Activated T-cell treated with anti-CD3 and anti-CD28 coated beads, Interleukin-2, amount 50 U/mL, for 4 hours (primary cell): ENCODE measurements around the gene CNPY1. TPM values are rescaled to one million over a fixed set of nuclear protein-coding genes. Genes with fewer than 3 reads are reported as not detected.
A peak's percentile ranks its signal among the peaks of the same experiment; 100 is the strongest.

ENCODE experiments used
- ATAC-seq, 2 donors: fragments of 200-7000 bp; cut with Tn5 transposase; one replicate each; pipeline ENCODE4 v1.10.0; 2021
- DNase-seq: peaks from one replicate; pipeline ENCODE4 v3.0.0-alpha.2; 2020
- H3K27me3 Mint-ChIP-seq: one replicate; pipeline ENCODE4 v1.8.0; 2021; ENCODE audit warnings: low read depth, mixed read lengths
- H3K36me3 Mint-ChIP-seq: one replicate; pipeline ENCODE4 v1.8.0; 2022; ENCODE audit warnings: mixed read lengths; ENCODE audit not compliant: insufficient read depth
- H3K4me1 Mint-ChIP-seq: one replicate; pipeline ENCODE4 v1.8.0; 2021; ENCODE audit warnings: low read depth, mixed read lengths
- H3K4me3 Mint-ChIP-seq: one replicate; pipeline ENCODE4 v1.8.0; 2021; ENCODE audit warnings: mild to moderate bottlenecking, moderate library complexity, mixed read lengths
- H3K9me3 Mint-ChIP-seq: one replicate; pipeline ENCODE4 v1.8.0; 2021; ENCODE audit warnings: mixed read lengths
- total RNA-seq, 3 donors: library from RNA; stranded (reverse); gene quantifications; one replicate each; pipeline ENCODE4 v1.2.1, GENCODE V29; 2021

CNPY1 gene
- total RNA-seq, 3 donors from 2014 or later = not detected

DNA sequence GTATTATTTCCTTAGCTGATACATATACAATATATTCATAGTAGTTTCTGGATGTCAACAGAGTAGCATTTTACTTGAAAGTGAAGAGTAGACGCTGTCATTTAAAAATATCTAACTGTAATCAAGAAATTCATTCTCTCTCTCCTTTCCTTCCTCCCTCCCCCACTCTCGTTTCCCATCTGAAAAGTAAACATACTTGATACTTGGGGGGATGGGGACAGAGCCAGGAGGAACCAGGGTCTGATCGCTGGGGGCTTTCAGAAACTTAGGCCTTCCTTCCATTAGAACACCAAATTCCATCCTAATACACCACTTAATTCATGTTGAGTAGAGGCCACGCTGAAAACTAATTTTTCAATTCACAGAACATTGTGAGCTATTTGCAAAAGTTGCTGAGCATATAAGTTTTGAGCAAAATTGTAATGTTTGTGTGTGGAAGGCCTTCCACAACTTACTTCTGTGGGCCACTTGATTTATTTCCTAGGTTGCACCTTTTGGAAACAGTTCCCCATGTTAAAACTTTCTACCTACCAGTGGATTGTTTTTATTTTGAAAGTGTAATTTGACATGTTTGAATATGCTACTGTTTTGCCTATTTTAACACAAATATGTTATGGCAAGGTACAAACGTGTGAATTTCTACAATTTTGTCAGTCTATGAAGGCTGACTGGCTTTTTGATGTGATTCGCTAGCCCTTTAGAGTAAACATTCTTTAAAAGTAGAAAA lies 35.2 kb downstream of the CNPY1 start:
- Mint-ChIP-seq H3K9me3 (no peaks in the 10 kb centered on the region), H3K4me1 (peaks cover 12% of the 10 kb centered on the region), H3K36me3 (no peaks in the 10 kb centered on the region), H3K4me3 (no peak overlapping the region), H3K27me3 (peaks cover 81% of the 10 kb centered on the region)
- ATAC-seq = no peak
- DNase-seq = no peak

DNA sequence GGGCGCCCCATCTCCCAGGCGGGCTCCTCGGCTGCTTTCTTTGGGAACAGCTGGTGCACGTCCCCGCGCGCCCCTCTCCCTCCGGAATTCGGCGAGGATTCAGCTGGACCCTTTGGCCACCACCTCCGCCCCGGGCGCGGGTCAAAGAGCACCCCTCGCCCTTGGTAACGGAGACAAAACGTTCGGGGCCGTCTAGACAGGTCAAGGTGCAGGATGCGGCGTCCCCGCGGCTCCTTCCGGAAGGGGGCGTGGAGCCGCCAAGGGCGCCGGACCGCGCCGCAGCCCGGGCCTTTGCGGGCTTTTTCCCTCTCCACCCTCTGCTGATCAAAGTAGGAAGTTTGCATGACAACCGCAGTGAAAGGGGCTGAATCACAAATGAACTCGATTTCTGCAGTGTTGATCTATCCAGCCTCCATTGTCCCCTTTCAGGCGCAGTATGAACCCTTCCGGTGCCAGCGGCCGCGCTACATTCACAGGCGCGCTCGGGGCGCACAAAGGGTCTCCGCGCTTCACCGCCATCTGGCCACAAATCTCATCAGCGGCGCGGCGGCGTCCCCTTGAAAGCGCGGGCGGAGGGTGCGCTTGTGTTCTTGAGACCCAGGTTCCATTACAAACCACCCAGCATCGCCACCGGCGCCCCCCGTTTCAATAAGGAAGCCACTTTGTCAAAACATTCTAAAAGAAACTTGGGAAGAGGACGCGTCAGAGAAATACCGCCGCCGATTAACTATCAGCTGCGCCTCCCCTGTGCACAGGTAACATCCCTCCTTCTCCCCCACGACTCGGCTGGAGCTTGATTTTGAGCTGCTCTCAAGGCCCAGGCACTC lies 36.4 kb downstream of the CNPY1 start:
- H3K4me1 Mint-ChIP-seq = peaks cover 16% of the 10 kb centered on the region
- peak in 1 of 2 donors; percentile 38 for ATAC-seq
- peak overlapping the region; percentile 50 for H3K4me3 Mint-ChIP-seq
- no peaks in the 10 kb centered on the region for H3K36me3 Mint-ChIP-seq
- H3K27me3 Mint-ChIP-seq = peaks cover 81% of the 10 kb centered on the region
- no peaks in the 10 kb centered on the region for H3K9me3 Mint-ChIP-seq
- no peak for DNase-seq

- H3K9me3 Mint-ChIP-seq = no peaks in the 10 kb centered on the region
- ATAC-seq (no peak), DNase-seq (no peak)
- peaks cover 84% of the 10 kb centered on the region for H3K27me3 Mint-ChIP-seq
- no peaks in the 10 kb centered on the region for H3K36me3 Mint-ChIP-seq
- H3K4me3 Mint-ChIP-seq = no peak overlapping the region
- peaks cover 16% of the 10 kb centered on the region for H3K4me1 Mint-ChIP-seq
These were observed 37.0 kb downstream of the CNPY1 start for GRCh38 chr7:155509359-155509724.

DNA sequence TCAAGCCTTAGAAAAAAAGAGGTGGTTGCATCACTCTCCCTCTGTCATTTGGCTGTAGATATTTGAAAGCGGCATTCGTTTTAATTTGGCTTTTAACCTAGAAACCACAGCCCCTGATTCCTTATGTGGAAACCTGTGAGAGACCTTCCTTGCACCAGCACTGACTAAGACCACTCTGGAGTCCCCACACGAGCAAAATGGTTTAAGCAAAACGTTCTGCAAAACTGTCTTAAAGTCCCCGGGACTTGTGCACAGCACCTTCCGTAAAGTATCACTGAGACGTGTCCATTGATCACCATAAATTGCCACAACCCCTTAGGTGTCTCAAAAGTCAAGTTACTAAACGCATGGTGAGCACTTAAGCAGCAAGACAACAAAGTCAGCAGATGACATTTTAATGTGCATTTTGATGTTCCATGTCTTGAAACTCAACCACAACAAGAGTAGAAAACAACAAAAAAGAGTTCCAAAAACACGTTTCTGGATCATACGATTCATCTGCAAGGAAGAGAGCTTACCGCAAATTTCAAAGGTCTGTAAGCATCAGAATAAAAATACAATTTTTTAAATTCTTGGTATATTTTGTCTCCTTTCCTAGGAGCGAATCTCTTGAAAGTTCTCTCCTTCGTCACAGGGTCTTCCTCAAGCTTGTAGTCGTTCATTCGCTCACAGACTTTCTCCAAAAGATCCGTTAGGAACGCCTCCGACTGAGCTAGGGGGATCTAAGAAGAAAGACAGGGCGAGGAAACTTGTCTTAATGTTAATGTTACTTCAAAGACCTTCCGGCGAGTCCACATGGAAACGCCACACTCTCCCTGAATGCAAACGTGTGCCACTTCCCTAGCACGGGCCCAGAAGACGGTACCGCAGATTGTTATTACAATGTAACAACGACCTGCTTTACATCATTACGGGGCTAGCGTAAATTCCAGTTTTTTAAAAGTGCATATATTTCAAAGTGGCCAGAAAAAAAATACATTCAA lies 37.7 kb downstream of the CNPY1 start:
- peaks cover 16% of the 10 kb centered on the region for H3K4me1 Mint-ChIP-seq
- no peaks in the 10 kb centered on the region for H3K36me3 Mint-ChIP-seq
- no peak overlapping the region for H3K4me3 Mint-ChIP-seq
- DNase-seq (no peak), ATAC-seq (no peak)
- no peaks in the 10 kb centered on the region for H3K9me3 Mint-ChIP-seq
- H3K27me3 Mint-ChIP-seq = peaks cover 83% of the 10 kb centered on the region

- no peak for DNase-seq
- peaks cover 86% of the 10 kb centered on the region for H3K27me3 Mint-ChIP-seq
- H3K9me3 Mint-ChIP-seq = no peaks in the 10 kb centered on the region
- no peak overlapping the region for H3K4me3 Mint-ChIP-seq
- peaks cover 16% of the 10 kb centered on the region for H3K4me1 Mint-ChIP-seq
- no peaks in the 10 kb centered on the region for H3K36me3 Mint-ChIP-seq
- no peak for ATAC-seq
These were observed 38.8 kb downstream of the CNPY1 start for GRCh38 chr7:155507576-155507975.

DNA sequence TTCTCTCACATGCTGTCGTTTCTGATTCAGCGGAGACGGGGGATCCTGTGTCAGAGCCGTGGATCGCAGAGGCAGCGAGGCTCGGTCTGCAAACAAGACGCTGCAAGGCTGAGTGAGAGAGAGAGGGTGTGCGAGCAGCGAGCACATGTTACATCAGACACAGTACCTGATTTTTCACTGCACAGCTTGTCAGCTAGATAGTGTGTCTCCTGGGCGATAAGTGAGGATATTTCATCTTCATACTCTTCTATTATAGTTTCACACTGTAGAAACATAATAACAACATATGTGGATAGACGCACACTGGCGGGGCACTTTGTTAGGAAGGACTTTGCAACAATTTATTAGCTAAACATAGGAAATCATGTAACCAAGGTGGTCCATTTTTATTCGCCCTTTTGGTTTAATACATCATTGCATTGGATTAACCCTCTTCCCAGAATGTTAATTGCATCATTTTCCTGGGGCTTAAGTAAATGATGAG lies 39.5 kb downstream of the CNPY1 start:
- ATAC-seq (peak in 1 of 2 donors; percentile 51), DNase-seq (no peak)
- H3K4me1 Mint-ChIP-seq = peaks cover 16% of the 10 kb centered on the region
- H3K27me3 Mint-ChIP-seq = peaks cover 83% of the 10 kb centered on the region
- H3K36me3 Mint-ChIP-seq = no peaks in the 10 kb centered on the region
- no peaks in the 10 kb centered on the region for H3K9me3 Mint-ChIP-seq
- H3K4me3 Mint-ChIP-seq = no peak overlapping the region

- ATAC-seq = no peak
- Mint-ChIP-seq H3K27me3 (peaks cover 84% of the 10 kb centered on the region), H3K4me1 (peaks cover 15% of the 10 kb centered on the region), H3K9me3 (no peaks in the 10 kb centered on the region), H3K4me3 (no peak overlapping the region), H3K36me3 (no peaks in the 10 kb centered on the region)
- DNase-seq = no peak
These were observed 41.0 kb downstream of the CNPY1 start for GRCh38 chr7:155505422-155505793.

DNA sequence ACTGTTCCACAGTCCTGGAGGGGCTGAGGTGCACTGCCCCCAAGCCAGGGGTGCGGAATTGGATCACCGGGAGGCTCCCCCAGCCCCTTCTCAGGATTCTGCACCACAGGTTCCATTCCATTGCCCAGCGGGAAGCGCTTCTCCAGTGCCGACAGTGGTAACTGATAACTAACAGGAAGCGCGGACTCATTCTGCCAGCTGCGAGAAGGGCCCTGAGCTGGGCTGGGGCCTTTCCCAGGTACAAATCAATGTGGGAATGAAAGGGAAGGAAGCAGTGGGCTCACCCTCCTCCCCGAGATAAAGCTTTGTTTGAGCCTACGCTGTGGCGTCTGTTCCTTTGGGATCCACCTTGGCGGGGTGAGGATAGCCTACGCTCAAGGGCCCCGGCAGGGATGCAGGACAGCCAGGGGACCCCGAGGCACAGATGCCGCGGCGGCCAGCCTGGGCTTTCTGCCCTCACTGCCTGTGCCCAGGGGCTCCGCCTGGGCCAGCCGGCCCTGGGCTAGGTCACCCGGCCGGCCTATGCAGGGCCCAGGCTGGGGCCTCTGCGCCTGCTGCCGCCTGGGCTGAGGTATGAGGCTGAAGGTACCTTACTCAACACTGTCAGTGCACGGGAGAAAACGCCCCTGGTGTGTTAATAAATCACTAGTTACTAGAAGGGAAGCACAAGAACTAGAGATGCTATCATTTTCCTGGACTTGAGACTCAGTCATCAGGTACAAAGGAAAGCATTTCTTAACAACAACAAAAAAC lies 49.0 kb downstream of the CNPY1 start:
- Mint-ChIP-seq H3K27me3 (peaks cover 50% of the 10 kb centered on the region), H3K9me3 (no peaks in the 10 kb centered on the region), H3K4me1 (no peaks in the 10 kb centered on the region), H3K36me3 (no peaks in the 10 kb centered on the region), H3K4me3 (no peak overlapping the region)
- DNase-seq (no peak), ATAC-seq (no peak)

DNA sequence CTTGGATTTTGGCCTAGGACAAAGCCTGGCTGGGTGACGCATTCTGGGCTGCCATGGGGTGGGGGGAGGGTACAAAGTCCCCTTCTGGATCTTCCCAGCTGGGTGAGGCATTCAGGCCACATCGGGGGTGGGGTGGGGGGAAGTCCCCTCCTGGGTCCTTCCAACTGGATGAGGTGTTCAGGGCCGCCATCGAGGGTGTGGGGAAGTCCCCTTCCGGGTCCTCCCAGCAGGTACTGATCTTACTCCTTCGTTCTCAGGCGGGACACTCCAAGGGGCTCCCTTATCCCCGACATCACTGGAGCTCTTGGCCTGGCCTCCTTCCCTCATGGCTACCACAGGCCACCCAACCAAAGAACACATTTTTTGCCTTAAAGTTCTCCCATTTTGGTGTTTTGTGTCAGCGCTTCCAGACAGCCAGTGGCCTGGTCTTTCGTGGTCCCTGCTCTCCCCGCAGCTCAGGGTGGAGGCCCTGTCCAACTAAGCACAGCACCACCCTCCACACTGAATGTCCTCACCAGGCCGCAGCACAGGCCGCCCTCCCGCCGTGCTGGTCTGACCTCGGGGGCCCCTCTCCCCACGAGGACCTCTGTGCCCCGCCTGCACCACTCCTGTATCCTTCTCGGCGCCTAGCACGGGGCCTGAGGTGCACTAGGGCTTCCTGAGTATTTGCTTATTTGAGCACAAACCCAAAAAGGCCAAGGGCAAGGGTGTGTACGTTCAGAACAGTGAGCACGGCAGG lies 49.9 kb downstream of the CNPY1 start:
- ATAC-seq (no peak), DNase-seq (no peak)
- peaks cover 53% of the 10 kb centered on the region for H3K27me3 Mint-ChIP-seq
- H3K36me3 Mint-ChIP-seq = no peaks in the 10 kb centered on the region
- no peaks in the 10 kb centered on the region for H3K9me3 Mint-ChIP-seq
- no peak overlapping the region for H3K4me3 Mint-ChIP-seq
- peaks cover 5% of the 10 kb centered on the region for H3K4me1 Mint-ChIP-seq

DNA sequence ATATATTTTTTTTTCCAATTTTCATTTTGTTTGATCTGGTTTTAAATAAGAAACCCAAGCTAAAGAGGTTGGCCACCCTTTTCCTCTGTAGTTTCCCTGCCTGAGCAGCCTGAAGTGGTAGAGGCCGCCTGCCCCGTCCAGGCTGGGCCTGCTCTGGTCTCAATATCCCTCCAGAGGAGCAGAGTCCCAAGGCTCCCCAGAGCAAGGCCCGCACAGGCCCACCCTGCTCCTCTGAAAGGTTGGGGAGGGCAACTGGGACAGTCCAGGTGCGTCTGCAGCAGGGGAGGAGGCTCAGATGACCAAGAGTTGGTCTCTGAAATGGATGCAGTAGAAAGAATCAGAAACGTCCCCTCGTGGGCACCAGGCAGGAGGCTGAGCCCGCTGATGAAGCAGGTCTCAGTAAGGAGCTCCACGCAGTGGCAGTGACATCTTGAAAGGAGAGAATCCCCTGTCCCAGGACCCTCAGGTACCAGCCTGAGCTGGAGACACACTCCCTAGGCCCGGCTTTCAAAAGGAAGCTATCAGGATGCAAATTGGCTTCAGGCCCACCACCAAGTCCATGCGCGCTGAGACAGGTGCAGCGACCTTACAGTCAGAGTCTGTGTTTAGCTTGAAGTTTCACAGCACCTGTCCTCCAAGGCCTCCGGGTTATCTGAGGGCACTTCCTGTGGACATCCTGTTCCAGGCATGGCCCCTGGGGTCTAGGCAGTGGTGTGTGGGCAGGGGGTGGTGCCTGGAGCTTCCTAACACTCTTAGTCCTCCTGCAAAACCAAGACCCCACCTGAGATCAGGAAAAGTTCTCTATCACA lies 50.7 kb downstream of the CNPY1 start:
- no peak for DNase-seq
- Mint-ChIP-seq H3K9me3 (no peaks in the 10 kb centered on the region), H3K4me1 (peaks cover 12% of the 10 kb centered on the region), H3K27me3 (peaks cover 52% of the 10 kb centered on the region), H3K36me3 (no peaks in the 10 kb centered on the region), H3K4me3 (no peak overlapping the region)
- ATAC-seq = no peak

DNA sequence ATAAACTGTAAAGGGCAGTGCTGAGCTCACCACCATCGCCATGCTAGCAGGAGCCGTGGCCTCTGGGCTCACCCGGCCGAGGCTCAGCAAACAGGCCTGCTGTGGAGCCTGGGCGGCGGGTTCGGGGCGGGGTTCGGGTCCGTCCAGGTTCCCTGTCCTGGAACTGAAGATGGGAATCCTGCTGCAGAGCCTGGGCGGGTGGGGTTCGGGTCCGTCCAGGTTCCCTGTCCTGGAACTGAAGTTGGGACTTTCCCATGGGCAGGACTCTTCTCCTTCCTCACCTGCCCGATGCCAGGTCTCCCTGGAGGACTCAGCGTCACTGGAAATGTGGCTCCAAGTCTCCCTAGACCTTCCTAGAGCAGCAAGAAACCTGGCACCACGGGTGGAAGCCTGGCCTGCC lies 51.8 kb downstream of the CNPY1 start:
- H3K9me3 Mint-ChIP-seq = no peaks in the 10 kb centered on the region

GRCh38 chr7:155493744-155494538 lies 52.4 kb downstream of the CNPY1 start:
- peaks cover 17% of the 10 kb centered on the region for H3K4me1 Mint-ChIP-seq
- peaks cover 48% of the 10 kb centered on the region for H3K27me3 Mint-ChIP-seq
- no peak for DNase-seq
- ATAC-seq = no peak
- H3K9me3 Mint-ChIP-seq = no peaks in the 10 kb centered on the region
- no peaks in the 10 kb centered on the region for H3K36me3 Mint-ChIP-seq
- no peak overlapping the region for H3K4me3 Mint-ChIP-seq

More for the DNA sequence above, 51.8 kb downstream of the CNPY1 start:
- Mint-ChIP-seq H3K4me3 (no peak overlapping the region), H3K36me3 (no peaks in the 10 kb centered on the region), H3K27me3 (peaks cover 50% of the 10 kb centered on the region), H3K4me1 (peaks cover 17% of the 10 kb centered on the region)
- ATAC-seq (no peak), DNase-seq (no peak)
